GM18909 (cell line): ENCODE results near the gene TRPV6.
A peak's percentile ranks its signal among the peaks of the same experiment; 100 is the strongest.

ENCODE experiments used
- ATAC-seq: cut with Tn5 transposase; IDR thresholded peaks from one replicate; pipeline ENCODE4 v1.9.1; 2021; ENCODE audit warnings: mild to moderate bottlenecking; ENCODE audit not compliant: unreplicated experiment, poor library complexity

Gene TRPV6

DNA sequence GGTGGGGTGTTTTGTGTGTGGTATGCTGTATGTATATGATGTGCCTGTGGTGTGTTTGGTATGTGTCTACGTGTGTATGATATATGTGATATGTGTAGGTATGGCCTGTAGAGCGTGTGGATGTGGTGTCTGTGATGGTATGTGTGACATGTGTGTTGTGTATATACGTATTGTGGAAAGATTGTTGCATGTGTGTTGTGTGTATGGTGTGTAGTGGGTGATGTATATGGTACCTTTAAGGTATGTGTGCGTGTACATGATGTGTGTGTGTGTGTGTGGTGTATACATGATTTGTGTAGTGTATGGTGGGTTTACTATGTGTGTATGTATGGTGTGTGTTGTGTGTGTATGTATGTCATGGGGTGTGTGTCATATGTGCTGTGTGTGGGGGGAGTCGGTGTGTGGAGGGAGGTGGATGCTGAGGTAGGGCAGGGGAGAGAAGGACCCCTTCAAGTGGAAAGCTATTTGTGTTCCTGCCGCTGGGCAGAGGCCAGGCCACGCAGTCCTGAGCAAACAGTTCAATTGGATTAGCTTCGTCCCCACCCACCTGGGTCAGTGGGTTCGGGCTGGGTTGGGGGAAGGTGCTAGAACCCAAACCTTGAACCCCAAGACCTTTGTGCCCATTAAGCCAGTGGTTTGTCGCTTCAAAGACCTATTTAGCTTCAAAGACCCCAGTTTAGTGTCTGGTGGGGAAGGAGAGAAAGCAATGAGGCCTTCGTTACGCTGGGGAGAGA is 1.9 kb upstream of the TRPV6 start:
- ATAC-seq = no peak

DNA sequence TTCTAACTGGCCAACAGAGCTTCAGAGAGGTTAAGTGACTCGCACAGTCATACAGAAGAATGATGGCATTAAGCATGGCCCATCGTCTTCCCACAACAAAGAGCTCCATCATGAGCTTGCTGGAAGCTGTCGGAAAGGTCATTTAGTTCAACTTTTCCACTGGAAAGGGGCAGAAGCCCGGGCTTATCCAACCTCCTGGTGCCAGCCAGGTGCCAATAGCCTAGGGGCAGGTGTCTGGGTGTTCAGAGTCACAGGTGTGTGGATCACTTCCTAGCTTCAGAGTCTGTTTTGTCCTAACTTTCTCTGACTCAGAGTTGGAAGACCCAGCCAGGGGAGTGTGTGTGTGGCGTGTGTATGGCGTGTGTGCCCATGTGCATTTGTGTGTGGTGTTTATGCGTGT is 1.3 kb upstream of the TRPV6 start:
- ATAC-seq = no peak

DNA sequence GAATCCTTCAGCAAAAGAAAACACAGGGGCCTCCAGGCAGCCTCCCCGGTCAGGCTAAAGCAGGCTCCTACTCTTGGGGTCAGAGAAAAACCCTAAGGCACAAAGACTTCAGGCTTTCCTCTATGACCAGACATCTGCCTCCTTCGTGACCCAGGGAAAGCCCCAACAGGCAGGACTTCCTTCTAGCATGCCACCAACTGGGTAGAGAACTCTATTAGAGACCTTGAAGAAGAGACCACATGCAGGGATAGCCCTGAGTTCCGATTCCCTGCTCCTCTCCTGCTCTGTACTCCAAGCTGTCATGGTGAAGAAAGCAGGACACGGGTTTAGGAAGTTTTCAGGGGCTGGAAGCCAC is 1.3 kb downstream of the TRPV6 start:
- no peak for ATAC-seq

DNA sequence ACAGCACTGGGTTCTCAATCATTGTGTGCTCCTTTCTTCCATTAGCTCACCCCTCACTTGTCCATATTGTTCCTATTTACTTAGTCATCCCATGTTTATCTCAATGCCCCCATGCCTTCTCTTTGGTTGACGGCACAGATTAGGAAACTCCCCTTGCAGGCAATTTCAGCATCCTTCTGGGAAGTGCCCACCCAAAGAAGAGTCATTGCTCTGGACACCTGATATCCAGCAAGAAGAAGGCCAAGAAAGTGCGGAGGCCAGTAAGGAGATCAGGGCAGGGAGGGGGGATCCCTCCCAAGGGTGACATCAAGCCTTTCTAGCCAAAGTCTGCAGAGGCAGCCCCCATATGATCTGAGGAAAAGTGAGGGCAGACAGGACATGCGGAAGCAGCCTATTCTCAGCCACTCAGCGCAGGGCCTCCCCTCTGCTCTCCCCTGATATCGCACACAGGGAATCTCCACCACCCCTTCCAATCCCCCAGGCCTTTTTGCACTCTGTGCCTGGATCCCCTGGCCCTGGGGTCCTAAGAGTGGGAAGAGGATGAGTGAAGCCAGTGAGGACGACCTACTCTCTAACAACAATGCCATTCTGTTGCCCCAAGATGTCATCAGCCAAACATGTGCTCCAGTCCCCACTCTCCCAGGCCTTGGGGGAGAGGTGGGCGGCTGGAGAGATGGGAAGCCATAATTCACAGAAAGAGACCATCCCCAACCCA is 1.8 kb downstream of the TRPV6 start:
- no peak for ATAC-seq

DNA sequence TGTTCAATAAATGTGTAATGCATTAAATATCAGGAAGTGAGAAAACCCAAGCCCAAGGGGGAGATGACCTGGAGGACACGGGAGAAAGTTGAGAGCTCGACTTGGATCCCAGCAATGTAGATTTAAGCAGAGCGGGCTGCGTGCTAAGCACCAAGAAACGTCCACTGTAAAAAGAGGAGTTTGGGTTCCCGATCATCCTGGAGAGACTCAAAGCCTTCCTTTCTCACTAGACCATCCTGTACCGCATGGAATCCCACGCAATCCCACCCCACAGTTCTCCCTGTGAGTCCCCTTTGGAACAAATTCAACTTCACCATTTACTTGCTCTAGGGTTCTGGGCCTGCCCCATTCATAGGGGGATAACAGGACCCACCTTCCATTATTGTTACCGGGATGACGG is 2.4 kb downstream of the TRPV6 start:
- no peak for ATAC-seq

DNA sequence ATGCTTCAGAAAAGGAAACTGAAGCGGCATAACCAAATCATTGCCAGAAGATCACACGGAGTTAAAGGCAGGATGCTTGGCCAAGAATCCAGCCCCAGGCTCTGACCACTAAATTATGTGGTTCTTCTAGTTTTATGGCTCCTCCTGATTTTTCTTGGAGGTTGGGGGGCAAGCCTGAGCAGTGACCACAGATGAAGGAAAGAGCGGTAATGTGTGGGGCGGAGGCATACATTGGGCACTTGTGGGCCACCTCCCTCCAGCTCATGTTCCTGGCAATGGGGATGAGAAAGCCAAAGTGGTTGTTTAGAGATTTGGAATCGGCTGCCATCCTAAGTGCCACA is 3.2 kb downstream of the TRPV6 start:
- no peak for ATAC-seq

DNA sequence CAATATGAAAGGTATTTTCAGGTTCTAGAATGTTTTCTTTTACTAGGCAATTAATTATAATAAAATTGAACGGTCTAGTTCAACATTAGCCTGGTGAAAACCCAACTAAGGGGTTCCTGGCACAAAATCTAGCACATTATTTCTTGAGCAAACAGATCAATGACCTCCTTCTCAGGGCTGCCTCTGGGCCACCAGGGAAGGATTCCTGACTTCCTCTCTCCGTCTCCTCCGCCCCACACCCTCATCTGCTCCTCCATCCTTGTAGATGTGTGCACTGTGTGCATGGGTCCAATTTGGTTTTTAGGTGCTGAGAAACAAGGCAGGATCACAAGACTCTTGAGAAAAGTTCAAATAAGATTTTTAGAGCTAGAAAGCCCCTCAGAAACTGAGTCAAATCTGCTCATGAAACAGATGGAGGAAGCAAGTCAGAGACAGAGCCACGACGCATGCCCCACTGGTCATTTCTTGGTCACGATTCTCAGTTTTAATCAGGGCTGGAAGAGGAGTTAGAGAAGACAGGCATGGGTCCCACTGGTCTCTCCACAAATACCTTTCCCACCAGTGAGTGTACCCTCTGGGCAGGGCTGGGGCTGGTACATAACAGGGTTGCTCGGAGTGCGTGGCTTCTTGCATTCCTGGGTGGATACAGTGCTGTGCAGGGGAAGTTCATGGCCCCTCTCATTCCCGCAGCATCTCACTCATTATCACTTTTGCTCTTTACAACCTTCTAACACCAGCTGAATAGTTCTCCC is 3.8 kb downstream of the TRPV6 start:
- no peak for ATAC-seq

DNA sequence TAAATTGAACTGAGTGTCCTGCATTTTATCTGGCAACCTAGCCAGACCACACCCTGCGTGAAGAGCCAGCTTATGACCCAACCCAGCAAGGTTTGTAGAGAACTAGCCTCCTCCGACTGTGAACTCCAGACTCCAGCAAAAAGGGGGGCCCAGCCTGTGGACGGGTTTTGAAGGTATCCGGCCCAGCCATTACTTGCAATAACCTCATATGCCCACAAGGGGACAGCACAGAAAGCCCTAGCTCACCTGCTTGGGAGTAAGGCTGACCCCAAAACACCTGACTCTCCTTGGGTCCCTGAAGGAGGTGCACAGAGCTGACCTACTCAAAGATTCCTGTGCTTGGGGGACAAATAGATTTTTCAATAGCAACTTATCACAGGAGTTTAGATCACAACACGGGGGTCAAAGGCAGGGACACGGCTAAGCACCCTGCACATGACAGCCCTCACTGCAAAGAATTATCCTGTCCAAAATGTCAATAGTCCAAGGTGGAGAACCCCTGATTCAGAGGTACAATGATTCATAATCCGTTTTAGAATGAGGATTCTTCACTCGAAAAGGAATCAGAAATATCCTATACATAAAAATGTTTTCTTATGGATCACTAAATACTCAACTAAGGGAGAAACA is 4.6 kb downstream of the TRPV6 start:
- ATAC-seq = peak; percentile 69

DNA sequence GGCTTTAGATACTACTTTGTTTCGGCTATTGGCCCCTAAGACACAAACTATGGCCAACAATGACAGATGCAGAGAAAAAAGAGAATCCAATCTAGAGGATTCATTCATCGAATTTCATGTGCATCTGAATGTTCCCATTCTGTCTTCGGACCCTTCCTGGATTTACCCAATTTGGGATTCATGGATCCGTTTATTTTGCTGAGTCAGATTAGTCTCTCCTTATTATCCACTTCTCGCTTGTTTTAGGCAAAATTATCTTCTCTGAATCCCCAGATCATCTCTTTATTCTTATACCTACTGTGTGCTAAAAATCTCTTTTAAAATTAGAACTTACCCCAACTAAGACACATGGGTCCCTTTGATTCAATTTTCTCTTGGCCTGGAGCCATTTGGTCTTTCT is 6.5 kb downstream of the TRPV6 start:
- no peak for ATAC-seq

DNA sequence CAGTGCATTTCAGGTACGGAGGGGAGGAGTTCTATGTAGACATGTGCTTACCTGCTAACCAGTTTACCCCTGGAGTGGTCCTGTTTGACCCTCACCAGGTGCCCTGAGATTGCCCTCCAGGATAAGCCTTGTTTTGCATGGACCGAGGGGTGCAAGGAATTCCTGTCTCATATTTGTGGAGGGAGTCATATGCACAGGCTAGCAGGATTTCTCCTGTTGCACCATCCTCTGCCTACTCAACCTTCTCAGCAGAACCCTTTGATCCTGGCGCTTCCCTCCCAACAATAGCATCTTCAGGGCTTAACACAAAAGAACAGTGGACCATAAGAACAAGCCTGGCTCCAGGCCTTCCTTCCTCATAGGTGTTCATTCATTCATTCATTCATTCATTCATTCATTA is 7.2 kb downstream of the TRPV6 start:
- no peak for ATAC-seq

DNA sequence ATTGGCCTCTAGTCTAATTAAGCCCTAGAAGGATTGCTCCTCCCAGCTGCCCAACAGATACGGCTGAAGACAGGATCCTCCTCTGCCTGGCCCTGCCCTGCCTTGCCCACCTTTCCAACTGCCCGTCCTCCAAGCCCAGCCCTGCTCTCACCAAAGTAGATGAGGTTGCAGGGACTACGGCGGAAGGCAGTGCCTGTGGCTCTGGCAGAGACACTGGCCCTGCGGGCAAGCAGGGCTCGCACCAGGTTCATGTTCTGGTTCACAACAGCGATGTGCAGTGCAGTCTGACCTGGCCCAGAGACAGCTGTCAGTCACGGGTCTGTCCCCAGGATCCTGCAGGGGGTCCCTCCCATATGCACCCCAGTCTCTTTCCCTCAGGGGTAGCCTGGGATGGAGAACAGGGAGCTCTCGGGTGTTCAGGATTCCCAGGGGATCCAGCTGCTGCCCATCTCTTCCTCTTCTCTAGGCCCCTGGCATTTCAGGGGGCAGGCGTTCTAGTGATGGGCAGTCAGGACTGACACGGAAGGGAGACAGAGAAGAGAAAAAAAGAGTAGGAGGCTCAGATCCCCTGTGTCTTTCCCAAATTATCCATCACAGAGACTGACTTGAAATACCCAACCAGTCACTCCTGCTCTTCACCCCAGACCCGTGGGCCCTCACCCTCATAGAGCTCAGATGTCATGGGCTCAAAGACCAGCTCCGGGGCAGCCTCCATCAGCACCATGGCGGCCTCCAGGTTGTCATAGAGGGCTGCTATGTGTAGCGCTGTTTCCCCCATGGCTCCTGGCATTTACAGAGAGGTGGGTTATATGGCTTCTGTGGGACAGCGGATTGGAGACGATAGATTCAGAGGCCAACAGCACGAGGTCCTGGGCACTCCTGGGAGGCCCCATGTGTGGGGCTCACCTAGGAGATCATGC is 8.3 kb downstream of the TRPV6 start:
- ATAC-seq = no peak

DNA sequence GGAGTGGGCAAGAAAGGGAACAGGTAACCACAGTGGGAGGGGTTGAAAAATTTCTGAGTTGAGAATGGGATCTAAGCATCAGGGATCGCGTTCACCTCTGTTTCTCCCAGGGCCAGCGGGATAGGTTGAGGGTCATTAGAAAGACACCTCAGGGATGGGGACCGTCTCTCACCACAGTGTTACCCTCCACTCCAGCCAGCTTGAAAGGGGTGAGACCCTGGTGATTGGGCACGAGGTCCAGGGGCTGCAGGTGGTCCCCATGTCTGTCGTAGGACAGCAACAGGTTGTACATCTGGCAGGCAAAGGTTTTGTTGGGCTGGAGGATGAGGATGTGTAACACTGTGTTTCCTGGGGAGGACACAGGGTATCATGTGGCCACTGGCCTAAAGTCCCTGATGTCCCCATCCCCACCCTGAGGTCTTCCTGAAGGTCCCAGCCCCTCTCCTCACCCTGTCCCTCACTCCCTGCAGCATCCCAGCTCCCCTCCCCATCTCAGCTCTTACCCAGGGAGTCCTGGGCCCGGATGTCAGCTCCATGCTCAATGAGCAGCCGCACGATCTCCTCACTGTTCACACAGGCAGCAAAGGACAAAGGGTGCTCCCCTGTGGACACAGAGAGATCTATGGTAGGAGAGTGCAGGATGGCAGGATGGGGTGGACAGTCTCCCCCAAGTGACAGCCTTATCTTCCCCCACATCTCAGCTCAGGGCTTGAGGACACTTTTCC is 9.1 kb downstream of the TRPV6 start:
- no peak for ATAC-seq

DNA sequence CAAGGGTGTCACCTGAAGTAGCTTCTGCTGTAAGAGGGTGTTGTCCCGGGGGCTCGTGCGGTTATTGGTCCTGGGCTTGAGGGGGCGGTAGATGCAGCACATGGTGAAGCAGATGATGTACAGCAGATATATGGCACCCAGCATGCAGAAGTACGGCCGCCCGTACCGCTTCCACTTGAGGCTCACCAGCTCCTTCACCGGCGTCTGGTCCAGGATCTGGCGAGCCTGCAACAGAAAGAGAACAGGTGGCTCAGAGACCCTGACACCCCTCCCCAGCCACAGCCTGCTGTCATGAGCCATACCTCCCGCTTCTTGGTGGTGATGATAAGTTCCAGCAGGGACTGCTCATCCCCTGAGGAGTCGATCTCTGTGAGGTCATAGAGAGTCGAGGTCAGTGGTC is 10.1 kb downstream of the TRPV6 start:
- no peak for ATAC-seq

DNA sequence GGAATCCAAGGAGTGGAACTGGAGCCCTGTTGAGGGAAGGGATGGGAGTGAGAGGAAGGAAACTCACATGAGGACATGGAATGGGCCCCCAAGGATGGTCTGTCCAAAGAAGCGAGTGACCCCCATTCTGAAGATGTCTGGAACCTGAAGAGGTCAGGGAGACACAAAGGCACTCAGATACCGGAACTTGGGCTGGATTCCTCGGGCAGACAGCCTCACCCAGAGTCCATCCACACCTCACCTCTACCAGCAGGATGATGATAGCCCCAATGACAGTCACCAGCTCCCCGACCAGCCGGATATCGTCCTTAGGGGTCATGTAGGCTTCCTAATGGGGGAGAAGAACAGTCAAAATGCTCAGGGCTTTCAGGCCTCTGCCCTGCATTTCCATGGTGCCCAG is 10.7 kb downstream of the TRPV6 start:
- ATAC-seq = no peak

DNA sequence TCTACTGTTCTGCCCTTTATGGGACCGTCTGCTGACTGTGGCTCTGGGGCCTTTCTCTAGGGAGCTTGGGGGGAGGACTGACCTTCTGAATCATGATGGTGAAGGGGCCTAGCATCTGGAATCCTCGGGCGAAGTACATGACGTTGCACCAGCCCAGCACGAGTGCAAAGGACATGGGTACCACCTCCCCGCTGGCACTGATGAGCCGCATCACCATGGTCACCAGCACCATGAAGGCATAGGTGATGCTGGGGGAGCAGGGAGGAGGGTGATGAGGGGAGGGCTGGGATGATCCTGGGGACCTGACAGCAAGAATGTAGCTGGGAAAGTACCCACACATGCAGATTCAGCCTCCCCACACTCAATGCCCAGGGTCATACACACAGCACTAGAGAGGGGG is 11.1 kb downstream of the TRPV6 start:
- no peak for ATAC-seq

DNA sequence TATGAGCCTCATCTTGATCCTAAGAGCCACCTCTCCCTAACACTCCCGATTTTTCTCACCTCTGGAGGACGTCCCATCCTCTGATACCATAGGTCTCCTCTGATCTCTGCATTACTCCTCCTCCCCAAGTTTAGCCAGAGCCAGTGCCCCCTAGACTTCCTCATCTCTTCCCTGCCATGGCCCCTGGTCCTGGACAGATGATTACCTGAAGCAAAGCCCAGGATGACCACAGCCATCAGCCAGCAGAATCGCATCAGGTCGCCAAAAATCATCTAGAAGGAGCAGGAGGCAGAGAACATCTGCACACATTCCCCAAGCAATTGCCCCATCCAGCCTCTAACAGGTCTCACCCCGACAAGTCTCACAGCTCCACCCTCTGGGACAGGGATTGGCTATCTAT is 11.7 kb downstream of the TRPV6 start:
- no peak for ATAC-seq

DNA sequence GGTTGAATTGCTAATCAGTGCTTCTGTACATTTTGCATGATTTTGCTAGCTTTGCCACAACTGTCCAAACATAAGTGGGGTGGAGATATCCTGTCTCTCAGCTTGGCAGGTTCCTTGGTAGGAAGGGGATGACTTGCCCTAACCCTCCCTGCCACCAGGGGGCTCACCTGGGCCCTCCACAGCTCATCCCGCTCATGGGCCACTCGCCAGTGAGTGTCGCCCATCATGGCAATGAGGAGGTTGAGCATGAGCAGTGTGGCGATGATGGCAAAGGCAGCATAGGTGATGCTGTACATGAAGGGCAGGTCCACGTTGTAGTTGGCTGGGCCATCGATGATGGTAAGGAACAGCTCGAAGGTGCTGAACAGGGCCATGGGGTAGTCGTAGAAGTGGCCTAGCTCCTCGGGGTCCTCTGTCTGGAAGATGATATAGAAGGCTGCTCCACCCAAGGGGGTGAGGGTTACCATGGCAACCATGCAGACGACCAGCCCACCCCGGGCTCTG is 12.2 kb downstream of the TRPV6 start:
- ATAC-seq = peak; percentile 68

DNA sequence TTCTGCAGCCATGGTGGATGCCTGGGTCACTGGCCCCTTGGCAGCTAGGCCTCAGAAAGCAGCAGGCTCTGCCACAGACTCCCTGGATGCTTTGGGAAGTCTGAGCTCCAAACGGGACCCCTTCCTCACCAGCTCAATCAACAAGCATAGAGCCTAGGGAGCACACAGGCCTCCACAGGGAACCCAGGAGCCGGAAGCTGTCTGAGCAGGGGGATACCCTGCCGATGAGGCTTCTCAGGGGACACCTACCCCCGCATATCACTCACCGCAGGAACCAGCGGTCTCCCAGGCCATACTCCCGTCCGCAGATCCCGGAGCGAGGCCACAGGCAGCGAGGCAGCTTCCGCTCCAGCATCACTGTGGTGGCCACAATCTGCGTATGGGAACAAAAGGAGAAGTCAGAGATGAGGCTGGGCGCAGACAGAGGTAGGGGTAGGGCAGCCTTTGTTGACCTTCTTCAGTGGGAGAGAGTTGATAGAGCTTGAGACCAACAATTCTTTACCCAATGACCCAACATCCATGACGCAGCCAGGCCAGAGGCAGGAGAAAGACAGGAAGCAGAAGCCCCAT is 13.4 kb downstream of the TRPV6 start:
- ATAC-seq = no peak
